SKM-1 treated with dmso at 0.1 percent for 144 hours (cell line): ENCODE data around the gene MCTP1.
A peak's percentile ranks its signal among the peaks of the same experiment; 100 is the strongest.

ENCODE experiments used
- DNase-seq: peaks from one replicate; lab custom pipeline; 2025; ENCODE audit not compliant: unreplicated experiment; lab: John Stamatoyannopoulos, UW

Gene MCTP1

DNA sequence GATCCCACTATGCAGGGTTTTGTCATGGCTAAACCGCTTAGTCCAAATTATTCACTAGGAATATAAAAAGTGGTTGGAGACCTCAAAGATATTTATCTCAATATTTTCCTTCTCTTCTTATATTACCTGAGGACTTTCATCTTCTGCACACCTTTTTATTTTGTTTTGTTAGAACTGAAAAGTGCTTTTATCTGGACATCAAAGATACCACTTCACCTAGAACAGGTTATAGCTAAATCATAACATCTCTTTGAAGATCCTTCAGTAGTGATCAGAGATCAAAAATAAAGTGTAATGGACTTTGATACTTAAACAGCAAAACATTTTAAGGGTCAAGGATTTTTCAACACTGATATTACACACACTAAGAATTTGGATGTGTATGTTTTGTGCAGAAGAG is 160.2 kb downstream of the MCTP1 start:
- no peak for DNase-seq

DNA sequence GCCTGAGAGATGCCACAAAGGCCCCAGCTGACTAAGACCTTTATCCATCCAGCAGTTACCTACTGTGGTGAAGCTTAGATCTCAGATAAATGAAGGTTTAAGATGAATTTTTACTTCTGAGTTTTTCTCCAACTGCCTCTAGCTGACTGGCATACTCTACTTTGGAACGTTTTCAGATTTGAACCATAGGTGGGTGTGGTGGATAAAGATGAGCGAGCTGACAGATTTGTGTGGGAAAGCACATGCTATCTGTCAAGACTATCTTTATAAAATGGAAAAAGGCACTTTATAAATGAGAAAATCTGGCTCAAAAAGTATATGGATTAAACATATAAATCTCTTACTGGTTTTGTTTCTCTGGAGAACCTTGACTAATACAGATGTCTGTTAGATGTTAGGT is 160.8 kb downstream of the MCTP1 start:
- no peak for DNase-seq

- DNase-seq = no peak
Measured at GRCh38 chr5:95114902-95115301, 170.0 kb downstream of the MCTP1 start.

DNA sequence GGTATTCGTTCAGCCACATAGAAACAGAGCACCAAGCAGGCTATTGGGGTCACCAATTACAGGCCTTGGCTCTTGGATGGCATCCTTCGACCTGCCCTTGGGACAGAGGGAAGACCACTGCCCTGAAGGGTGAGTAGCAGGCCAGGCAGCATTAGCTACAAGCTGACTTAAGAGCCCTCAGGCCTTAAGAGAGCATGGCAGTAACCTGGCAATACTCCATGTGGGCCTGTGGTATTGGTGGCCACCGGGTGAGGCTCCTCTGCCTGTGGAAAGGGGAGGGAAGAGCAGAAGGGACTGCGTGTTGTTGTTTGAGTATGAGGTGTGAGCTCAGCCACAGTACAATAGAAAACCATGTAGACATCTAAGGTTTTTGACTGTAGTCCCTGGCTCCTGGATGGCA is 170.6 kb downstream of the MCTP1 start:
- DNase-seq = no peak

- DNase-seq = no peak
Measured at GRCh38 chr5:95113489-95113888, 171.4 kb downstream of the MCTP1 start.

DNA sequence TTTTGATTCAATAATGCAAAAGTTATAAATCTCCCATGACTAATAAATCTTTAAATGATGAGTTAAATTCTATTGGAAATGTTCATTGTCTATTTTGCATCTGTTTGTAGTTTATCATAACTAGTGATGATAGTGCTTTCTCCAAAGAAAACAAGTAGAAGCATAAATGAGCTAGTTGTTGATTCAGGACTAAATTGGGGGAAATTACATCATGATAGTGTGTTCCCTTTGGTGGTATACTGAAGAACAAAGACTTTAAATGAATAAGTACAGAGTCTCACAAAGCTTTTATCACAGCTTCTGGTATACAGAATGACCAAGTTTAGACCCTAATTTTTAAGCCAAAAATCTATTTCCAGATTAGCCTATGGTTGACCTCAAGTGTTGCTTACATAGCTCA is 173.8 kb downstream of the MCTP1 start:
- no peak for DNase-seq

DNA sequence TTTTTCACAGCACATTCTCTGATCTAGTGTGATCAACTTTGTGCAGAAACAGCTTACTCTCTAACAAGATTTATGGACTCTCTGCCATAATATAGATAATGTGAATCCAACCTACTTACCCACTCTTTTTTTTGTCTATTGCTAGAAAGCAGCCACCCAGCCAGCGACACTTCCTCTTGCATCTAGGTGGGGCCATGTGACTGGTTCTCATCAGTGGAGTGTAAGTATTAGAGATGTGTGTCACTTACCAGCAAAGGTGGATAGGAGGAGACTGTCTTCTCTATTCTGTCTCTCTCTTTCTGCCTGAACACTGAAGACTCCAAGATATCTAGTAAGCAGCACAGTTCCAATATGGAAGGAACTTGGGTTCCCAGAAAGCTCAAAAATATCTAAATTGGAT is 174.8 kb downstream of the MCTP1 start:
- DNase-seq = no peak

DNA sequence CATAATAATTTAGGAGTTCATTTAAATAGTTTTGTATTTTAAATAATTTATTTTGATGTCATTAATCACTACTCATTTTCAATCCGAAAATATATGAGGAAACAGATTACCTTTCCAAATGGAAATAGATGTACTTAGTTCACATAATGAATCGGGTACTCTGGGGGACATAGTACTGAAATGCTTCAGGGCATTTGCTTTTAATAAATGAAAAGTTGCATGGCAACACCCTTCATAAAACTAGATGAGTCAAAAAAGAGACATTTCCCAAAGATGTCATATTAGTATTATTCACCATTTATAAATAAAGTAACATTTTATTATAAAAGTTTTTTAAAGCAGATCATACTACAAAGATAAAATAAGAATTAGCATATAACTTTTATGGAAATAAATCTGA is 177.8 kb downstream of the MCTP1 start:
- no peak for DNase-seq

GRCh38 chr5:95105638-95106037 is 179.3 kb downstream of the MCTP1 start:
- DNase-seq = no peak

DNA sequence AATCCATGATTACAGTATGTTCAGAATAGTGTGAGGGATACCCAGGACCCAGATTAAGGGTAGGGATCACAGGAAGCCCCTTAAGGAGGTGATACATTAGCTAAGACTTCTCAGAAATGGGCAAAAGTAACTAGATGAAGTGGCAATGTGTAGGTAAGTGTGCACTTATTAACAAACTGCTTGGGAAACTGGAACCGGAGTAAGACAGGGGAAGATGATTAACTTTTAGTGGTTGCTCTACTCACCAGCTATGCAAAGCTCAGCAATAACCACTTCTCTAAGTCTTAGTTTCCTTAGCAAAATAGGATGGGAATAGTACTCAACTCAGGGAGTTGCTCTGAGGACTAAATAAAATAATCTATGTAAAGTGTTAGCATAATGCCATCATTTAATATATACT is 182.2 kb downstream of the MCTP1 start:
- DNase-seq = no peak

- no peak for DNase-seq
Measured at GRCh38 chr5:95102080-95102479, 182.8 kb downstream of the MCTP1 start.

GRCh38 chr5:95100551-95100950 is 184.3 kb downstream of the MCTP1 start:
- no peak for DNase-seq

DNA sequence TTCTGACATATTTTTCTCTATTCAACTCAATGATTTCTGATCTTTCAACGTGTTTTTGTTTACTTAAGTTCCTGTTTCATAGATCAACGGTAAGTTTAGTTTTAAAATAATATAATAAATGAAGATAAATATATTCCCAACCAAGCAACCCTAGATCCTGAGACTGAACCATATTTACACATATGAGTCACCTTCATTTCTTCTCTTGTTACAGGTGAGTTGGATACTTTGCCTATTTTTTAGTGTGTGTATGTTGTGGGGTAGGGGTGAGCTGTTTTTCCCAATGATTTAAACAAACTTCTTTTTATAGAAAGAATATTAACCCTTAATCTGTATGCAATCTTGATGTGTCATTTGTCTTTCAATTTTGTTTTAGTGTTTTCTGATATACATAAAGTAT is 186.9 kb downstream of the MCTP1 start:
- DNase-seq = no peak

DNA sequence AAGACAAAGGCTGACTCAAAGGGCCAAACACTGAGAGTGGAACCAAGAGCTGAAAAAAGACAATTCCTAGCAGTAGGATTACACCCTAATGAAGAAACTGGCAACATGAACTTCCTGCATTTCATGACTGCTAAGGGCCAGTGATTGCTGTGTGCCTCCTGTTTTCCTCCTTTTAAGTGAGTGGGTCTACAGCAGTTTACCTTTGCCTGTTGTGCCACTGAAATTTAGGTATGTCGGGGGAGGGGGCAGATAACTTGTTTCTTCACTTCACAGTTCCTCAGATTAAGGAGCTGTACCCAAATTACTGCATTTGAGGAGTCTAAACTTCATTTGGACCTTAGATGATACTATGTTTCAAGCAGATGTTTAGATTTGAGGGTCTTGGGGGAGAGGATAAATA is 191.7 kb downstream of the MCTP1 start:
- no peak for DNase-seq

DNA sequence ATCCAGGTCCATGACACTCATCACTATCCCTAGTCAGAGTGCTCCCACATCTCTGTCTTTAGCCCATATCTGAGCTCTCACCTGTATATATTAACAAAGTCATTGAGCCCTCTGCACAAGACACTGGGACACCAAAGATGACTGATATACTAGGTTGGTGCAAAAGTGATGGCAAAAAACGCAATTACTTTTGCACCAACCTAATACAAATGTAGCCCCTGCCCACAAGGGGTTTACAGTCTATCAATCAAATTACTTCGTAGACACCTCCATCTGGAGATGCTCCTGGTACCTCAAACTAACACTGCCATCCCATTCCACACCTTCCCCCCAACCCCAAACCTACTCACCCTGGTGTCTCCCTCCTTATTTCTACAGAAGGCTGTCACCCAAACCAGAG is 194.1 kb downstream of the MCTP1 start:
- DNase-seq = no peak

GRCh38 chr5:95087816-95088317 is 197.0 kb downstream of the MCTP1 start:
- DNase-seq = no peak

- no peak for DNase-seq
Measured at GRCh38 chr5:95086927-95087815, 197.7 kb downstream of the MCTP1 start.

GRCh38 chr5:95084757-95085156 is 200.1 kb downstream of the MCTP1 start:
- no peak for DNase-seq

GRCh38 chr5:95083606-95084005 is 201.3 kb downstream of the MCTP1 start:
- no peak for DNase-seq

DNA sequence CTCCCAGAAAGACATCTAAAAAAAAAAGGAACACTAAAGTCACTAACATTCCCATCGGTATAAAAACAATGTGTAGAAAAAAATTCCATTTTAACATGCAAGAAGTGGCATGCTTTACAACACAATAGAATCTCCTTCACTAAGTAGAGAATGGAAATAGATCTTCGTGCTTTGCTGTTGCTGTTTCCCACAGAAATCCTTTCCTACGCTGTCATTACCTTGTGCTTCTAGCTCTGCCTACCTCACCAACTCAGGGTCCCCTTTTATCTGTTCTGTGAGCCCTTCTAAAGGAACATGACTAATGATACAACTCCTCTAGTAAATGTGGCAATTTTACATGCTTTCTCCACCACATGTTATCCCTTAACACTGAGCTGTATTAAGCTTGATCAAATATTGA is 202.9 kb downstream of the MCTP1 start:
- DNase-seq = peak; percentile 42

GRCh38 chr5:95081500-95081960 is 203.4 kb downstream of the MCTP1 start:
- peak; percentile 93 for DNase-seq

- DNase-seq = no peak
Measured at GRCh38 chr5:95080441-95080840, 204.5 kb downstream of the MCTP1 start.

DNA sequence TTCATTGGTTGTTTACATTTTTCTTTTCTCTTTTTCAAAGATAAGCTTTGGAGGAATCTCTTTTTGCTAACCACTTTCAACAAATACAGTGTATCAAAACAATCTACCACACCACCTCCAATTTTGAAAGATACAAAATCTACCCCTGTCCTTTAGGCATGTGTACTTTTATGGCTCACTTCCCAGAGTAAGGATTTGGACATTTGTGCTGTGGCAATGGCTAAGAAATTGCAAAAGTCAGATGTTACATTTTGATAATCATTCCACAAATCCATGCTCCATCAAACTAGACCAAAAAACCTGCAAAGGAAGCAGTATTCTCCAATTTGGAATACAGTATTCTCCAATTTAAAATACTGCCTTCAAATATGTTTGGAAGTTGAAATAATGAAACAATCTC is 204.9 kb downstream of the MCTP1 start:
- no peak for DNase-seq
